ENCODE data around the gene LNPEP.

LNPEP gene

DNA sequence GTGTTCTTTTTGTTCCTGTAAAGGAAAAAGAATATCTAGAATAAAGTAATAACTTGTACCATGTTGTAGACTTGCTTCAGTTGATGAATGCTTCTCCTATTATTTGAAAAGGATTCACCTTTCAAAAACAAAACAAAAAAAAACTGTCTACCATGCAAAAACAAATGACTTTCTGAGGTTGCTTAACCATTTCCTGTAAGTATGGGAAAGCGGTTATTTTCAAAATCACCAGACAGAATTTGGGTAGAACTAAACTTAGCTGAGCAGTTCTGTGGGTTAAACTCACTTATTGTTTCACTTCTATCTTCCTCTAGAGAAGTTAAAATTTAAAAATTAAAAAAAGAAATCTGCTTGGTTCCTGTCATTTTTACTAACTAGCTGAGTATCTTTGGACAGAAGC lies 25.2 kb downstream of the LNPEP start:
- no peak for DNase-seq (ENCODE audit: low read depth, low spot score)

DNA sequence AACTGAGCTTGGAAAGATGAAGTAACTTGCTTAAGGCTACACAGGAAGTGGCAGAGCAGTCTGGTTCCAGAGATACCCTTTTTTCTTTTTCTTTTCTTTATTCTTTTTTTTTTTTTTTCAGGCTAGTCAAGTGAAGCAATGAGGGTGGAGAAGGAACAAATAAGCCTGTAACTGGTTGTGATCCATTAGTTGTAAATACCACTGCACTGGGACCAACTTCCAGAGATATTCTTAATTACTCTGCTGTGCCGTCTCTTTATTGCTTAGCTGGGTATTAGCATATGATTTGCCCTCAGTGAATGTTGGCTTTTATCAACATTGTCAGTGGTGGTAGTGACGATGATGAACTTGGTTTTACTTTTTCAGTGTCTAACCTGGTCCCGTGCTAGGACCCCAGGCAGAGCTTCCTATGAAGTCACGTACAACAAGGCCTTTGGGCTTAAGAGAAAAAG lies 26.7 kb downstream of the LNPEP start:
- DNase-seq (ENCODE audit: low read depth, low spot score), result no peak

DNA sequence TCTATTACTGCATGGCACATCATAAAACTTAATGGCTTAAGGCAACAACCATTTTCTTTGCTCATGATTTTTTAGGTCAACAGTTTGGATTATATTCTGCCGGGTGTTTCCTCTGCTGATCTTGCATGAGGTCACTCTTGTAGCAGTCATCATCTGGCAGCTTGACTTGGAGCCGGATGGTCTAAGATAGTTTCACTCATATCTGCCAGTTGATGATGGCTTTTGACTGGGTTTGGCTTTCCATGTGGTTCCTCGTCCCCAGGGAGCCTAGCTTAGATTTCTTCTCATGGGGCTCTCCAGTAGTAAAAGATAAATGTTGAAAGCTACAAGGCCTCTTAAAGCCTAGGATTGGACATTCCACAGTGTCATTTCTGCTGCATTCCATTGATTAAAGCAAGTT lies 27.4 kb downstream of the LNPEP start:
- no peak for DNase-seq (ENCODE audit: low read depth, low spot score)

DNA sequence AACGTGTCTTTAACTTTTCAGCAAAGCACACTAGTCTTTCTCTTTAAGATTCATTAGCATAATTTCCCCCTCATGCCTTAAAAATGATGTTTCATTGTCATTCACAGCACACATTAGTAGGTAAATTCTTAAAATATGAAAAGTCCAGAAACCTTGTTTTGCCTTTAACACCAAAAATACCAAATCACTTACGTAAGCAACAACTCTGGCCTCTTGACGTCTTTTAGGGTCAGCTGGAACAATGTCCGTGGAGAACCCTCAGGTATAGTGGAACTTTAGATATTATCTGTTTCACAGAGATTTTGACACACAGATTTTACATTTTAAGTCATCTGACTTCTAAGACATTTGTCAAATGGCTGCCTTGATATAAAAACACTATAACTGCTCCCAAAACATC lies 30.9 kb downstream of the LNPEP start:
- DNase-seq (ENCODE audit: low read depth, low spot score), result no peak

DNA sequence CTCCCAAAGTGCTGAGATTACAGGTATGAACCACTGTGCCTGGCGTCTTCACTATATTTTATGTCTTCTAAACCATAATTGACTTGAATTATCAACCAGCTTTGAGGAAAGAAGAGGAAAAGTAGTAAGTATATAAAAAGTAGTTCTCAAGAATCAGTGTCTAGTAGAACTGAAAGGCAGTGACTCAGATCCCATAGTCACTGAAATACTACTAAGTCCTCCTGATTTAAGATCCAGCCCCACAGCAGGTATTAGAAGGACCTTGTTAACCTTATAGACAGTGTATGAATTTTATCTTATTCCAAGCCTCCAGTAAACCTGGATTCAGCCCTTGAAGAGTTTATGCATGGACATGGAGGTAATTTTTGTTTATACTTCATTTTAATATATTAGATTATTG lies 31.5 kb downstream of the LNPEP start:
- no peak for DNase-seq (ENCODE audit: low read depth, low spot score)

DNA sequence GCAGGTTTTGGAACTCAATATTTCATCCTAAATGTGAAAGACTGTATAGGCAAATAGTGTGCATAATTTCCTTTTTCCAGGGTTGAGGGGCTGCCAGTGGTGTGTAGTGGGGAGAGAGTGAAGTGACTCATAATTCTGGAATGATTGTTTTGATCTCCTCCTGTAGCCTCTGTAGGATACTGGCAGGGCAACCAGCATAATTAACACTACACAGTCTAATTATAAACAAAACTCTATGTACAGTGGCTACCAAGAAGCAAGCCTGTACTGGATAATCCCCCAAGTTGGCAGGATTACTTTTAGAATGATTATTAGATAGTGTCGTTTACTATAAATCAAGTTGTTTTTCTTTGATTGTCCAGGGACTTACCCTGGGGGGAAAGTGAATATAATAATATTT lies 32.2 kb downstream of the LNPEP start:
- no peak for DNase-seq (ENCODE audit: low read depth, low spot score)

DNA sequence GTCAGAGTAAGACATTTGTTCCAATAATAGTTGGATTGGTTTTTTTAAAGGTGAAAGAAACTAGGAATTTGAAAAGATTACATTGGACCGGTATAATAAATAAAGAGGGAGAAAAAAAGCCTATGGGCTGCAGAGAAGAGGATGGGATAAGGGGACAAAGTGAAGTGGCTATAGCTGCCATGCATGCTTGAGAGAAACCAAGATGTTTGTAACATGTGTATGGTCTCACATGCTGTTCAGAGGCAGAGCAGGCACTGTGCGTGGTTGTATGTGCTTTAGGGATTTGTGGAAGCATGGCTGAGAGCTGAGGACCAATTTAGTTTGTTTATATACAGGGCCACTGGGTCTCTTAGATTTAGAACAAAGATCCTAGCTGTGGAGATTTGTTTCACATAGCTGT lies 32.7 kb downstream of the LNPEP start:
- DNase-seq (ENCODE audit: low read depth, low spot score), result no peak

DNA sequence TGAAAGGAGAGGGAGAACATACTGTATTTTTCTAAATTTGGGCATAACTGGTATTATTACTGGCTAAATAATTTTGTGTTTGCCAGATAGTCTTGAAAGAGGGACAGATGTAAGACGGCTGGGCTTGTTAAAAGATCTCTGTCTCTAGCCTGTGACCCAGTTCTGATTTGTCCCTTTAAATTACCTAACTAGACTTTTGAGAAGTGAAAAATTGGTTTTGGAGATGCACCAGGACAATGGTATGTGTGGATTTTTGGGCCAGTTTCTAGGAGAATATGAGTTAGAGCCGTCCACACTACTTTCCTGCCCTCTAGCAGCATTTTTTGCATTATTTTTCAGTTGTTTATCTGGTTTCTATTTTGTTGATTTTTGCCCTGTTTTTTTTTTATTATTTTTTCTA lies 33.5 kb downstream of the LNPEP start:
- no peak for DNase-seq (ENCODE audit: low read depth, low spot score)

DNA sequence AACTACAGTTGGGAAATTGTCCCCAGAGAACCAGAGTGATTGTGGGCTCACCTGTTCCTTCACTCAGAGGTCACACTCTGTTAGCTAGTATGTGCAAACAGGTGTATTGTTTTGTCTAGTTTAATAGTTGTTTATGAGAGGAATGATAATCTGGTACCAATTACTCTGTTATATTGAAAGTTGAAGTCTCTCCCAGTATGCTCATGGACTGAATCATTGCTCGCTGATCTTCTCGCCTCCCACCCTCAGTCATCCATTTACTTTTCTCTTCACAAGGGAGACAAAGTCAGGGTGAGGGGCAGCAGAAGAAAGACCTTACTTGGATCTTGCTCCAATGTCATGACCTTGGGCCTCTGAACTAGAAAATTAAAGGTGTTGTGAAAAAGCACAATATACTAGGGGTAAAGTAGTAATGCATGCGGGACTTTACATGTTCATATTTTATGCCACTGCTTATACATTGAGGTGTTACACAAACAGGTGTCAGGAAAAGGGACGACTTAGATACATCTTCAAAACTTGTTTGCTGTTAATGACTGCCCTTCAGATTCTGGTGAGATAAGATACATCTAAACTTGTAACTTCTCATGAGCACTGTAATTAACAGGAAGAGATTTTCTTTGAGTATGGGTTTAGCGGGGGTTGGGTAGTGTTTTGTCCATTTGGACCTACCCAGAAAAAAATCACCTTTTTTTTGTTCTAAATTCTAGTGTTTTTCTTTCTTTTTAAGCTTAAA lies 36.9 kb downstream of the LNPEP start:
- DNase-seq (ENCODE audit: low read depth, low spot score), result no peak

DNA sequence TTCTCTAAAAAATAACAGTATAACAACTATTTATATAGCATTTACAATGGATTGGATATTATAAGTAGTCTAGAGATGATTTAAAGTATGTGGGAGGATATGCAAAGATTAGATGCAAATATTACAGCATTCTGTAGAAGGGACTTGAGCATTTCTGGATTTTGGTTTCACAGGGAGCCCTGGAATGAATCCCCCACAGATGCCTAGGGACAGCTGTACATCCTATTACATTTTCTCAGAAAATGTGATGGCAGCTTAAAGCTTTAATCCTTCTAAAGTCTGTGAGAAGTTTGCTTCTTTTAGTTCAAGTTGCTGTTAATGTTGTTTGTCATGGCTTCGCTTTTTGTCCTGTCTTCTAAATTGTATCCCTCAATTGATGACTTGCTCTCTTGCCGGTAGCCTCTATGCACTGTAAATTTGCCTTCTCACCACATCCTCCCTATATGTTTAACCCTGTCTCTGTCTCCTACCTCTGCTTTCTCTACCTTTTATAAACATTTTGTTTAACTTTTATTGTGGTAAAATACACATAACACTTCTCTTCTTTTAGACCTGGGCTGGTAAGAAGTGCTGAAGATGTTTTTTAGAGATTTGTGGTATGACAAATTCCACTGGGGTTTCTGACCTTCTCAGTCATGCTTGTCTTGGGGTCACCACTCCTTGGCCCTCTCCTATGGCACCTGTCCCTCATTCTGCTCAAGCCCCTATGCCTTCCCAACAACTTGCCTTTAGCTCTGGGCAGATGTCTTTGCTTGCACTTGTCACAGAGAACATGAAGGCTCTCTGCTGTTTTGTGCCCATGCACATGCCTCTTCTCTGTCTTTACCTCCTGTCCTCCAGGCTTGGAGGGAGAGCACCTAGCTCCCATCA lies 37.9 kb downstream of the LNPEP start:
- DNase-seq (ENCODE audit: low read depth, low spot score), result no peak

DNA sequence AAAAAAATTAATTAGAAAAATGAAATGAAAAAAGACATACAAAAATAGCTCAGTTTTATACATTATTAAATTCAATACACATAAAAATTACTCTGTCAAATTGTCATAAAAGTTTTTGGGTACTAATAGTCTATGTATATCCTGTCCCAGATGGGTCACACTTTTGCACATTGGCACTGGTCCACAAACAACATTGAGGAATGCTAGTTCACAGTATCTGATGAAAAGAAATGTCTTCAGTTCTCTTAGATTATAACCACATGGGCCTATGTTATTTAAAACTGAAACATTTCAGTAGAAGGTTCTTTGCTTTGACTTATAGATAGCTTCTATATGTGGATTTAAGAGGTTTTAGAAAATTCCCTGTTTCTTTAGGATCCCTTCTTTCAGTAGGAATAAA lies 39.8 kb downstream of the LNPEP start:
- DNase-seq (ENCODE audit: low read depth, low spot score), result no peak

DNA sequence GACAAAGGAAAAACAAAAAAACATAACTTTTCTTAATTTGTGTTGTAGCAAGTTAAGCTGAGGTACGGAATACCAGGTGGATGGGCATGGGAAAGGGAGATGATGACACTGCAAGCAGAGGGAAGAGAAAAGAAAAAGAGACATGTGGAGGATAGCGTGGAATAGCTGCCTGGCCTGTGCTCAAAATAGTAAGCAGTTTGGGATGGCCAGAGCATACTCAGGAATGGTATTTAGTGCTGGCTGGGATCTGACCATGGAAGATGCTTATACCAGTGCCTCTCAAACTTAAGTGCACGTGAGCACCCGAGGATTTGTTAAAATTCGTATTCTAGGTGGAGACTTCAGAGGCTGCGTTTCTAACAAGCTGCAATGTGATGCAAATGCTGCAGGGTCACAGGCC lies 41.3 kb downstream of the LNPEP start:
- DNase-seq (ENCODE audit: low read depth, low spot score), result no peak

DNA sequence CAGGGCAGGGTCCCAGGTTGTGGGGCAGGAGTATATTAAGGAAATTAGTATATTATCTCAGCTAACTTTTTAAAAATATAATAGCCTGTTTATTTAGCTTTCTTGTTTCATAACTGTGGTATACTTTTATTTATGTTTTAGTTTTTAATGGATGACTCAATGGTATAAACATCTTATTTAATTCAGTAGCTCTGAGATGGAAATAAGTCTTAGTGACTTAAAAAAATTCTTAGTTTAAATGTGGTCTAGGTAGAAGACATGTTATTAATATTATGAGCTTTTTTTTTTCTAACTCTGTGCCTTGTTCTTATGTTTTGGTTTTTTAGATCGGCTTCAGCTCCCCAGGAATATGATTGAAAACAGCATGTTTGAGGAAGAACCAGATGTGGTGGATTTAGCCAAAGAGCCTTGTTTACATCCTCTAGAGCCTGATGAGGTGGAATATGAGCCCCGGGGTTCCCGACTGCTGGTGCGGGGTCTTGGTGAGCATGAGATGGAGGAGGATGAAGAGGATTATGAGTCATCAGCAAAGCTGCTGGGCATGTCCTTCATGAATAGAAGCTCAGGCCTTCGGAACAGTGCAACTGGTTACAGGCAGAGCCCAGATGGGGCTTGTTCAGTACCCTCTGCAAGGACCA lies 43.1 kb downstream of the LNPEP start:
- no peak for DNase-seq (ENCODE audit: low read depth, low spot score)

DNA sequence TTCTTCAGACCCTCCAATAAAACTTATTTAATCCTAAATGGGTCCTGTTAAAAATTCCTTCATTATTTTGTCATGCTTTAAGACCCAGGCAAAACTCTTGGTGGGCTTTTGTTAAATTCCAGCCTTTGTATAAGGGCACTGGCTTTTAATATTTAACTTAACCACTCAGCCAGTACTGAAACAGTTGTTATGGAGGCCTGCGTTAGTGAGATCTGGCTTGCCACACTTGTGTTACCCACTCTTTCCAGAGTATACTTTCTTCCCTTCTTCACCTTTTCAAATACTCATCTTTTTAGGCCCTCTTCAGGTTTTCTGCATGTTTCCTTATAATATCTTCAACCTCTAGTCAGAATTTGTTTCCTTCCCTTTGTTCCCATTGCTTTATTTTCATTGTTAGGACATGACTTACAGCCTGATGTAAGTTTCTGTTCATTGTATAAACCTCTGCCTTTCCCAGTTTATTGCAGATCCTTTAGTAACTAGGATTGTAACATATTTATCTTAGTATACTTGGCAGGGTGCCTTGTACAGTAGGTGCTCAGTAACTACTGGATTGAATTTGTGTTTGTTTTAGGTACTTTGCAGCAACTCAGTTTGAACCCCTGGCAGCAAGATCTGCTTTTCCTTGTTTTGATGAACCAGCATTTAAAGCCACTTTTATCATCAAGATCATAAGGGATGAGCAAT lies 48.8 kb downstream of the LNPEP start:
- DNase-seq (ENCODE audit: low read depth, low spot score), result no peak

DNA sequence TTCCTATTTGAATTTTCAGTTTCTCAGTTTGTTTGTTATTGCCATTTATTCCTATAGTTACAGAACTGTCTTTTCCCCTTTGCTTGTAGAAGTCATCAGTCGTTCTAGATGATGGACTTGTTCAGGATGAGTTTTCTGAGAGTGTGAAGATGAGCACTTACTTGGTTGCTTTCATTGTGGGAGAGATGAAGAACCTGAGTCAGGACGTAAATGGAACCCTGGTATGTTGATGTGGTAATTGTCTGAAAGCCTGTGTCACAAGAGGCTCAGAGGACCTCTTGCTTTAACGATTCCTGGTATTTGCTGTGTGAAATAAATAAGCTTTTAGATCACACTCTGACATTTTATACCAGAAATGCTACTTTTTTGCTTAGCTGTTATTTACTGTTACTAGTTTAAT lies 50.6 kb downstream of the LNPEP start:
- no peak for DNase-seq (ENCODE audit: low read depth, low spot score)

DNA sequence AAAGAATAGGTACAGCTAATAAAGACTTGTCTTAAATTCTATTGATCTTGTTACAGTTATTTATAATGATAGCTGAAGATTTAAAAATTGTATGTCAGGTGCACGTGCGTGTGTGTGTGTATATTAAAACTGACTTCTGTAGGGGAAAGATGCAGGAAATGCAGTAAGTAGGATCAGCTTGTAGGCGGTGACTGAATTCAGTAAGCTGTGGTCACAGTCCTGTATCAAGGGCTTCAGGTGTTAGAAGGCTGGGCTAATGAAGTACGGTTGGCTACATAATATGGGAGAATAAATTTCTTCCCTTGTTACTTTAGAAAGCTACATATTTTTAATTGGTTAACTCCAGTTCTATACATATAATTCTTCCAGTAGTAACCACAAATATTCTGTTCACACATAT lies 54.2 kb downstream of the LNPEP start:
- no peak for DNase-seq (ENCODE audit: low read depth, low spot score)

DNA sequence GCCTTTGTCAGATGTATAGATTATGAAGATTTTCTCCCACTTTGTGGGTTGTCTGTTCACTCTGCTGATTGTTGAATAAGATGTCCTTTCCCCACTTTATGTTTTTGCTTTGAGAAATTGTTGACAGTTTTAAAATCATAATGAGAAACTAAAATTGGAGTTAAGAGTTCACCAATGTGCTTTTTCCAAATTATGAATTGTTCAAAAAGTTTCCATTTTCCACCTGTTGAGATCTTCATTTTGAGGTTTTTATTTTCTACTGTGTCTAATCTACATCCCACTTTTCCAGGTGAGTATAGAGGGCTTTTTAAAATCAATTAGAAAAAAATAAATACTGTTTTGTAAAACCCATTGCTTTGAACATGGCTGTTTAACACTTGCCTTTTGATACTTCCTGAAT lies 55.8 kb downstream of the LNPEP start:
- no peak for DNase-seq (ENCODE audit: low read depth, low spot score)

DNA sequence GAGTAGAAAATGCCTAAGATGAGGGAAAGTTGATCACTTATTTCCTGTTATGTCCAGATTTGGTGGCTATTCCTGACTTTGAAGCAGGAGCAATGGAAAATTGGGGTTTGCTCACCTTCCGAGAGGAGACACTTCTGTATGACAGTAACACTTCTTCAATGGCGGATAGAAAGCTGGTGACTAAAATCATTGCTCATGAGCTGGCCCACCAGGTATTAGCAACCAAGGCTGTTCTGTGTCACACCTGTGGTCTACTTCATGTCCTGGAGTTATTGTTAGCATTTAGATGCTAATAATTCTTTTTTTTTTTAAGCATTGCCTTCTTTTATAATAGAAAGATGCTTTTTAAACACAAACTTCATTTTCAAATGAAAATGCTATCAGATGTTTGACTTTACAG lies 57.9 kb downstream of the LNPEP start:
- no peak for DNase-seq (ENCODE audit: low read depth, low spot score)

DNA sequence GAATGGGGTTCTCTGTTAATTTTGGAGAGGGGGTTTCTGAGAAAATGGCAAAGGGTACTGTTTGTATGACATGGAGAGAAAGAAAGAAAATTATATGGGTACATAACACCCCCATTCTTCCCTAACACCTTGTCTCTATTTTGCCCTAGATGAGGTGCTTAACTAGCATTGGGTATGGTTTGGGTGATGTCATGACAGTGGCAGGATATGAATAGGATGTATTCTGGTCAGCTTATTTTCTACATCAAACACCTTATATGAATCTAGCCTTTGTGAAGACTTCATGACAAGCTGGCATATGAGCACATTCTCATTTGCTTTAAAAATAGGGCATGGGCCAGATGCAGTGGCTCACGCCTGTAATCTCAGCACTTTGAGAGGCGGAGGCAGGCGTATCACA lies 58.6 kb downstream of the LNPEP start:
- no peak for DNase-seq (ENCODE audit: low read depth, low spot score)

DNA sequence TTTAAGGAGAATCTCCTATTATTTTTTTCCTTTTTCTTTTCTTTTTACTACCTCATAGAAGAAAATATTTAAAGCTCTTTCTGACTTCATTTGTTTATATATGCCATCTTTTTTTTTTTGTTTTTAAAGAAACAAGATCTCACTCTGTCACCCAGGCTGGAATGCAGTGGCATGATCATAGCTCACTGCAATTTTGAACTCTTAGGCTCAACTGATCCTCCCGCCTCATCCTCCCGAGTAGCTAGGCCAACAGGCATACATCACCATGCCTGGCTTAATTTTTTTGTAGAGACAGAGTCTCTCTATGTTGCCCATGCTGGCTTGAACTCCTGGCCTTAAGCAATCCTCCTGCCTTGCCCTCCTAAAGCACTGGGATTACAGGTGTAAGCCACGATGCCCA lies 59.5 kb downstream of the LNPEP start:
- DNase-seq (ENCODE audit: low read depth, low spot score), result no peak

DNA sequence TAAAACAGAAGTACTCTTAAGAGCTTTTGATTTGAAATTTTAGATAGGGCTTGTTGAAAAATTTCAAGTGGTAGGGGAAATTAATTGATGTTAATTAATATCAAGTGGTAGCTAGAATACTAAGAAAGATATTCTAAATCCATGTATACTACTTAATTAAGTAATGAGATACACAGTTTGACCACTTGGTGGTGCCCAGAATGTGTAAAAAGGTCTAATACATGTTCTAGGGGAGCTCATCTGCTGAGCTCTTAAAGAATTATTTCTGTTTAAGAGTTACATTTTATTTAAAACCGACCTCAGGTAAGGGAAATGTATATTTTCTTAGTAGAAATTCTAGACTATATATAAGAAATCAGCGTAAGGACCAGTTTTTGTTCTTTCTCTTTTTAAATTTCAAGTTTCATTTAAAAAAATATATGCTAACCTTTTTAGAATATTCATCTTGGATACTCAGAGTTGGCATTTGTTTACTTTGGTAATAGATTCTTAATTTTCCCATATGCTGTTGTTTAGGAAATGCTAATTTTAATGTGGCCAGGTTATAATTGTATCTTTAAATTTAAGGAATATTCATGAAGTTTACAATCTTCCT lies 61.5 kb downstream of the LNPEP start:
- DNase-seq (ENCODE audit: low read depth, low spot score), result no peak

DNA sequence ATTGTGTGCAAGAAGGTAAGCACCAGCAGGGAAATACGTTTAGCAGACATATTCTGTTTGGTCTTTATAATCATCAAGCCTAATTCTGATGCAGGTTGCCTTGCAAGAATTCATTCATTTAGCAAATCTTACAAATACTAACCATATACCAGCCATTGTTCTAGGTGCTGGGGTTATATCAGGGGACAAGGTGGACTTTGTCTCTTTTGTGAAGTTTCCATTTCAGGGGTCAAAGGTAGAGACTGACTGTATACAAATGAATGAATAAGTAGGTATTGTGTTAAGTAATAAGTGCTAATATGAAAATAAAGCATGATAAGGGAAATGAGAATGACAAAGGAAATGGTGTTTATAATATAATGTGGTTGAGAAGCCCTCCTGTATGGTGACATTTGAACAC lies 64.0 kb downstream of the LNPEP start:
- no peak for DNase-seq (ENCODE audit: low read depth, low spot score)

Data from iPS DF 19.7 (cell line).